Neural progenitor cell (in vitro differentiated cells): Measurements from ENCODE around the gene PIRT. TPM values are rescaled to one million over a fixed set of nuclear protein-coding genes. Genes with fewer than 3 reads are reported as not detected.

Experiments used
- DNase-seq: peaks from one replicate; pipeline ENCODE4 v3.0.0-alpha.2; 2016; ENCODE audit warnings: low spot score
- H2AFZ ChIP-seq: fragments of 200-600 bp; sonication (generic); replicated peaks from 2 replicates; pipeline ENCODE4 v1.6.1; 2016; ENCODE audit warnings: antibody characterized with exemption
- H3F3A ChIP-seq: fragments of 200-600 bp; sonication (generic); 2 replicates; pipeline ENCODE4 v1.6.1; 2016; ENCODE audit warnings: antibody characterized with exemption, low read depth
- H3K27ac ChIP-seq: fragments of 200-600 bp; sonication (generic); 2 replicates; pipeline ENCODE4 v1.5.1; 2016; ENCODE audit warnings: mild to moderate bottlenecking
- H3K27me3 ChIP-seq: fragments of 200-600 bp; sonication (generic); 2 replicates; pipeline ENCODE4 v1.6.1; 2016; ENCODE audit warnings: mild to moderate bottlenecking, moderate library complexity
- H3K36me3 ChIP-seq: fragments of 200-600 bp; sonication (generic); 2 replicates; pipeline ENCODE4 v1.5.1; 2016
- H3K4me1 ChIP-seq: fragments of 200-600 bp; sonication (generic); 2 replicates; pipeline ENCODE4 v1.6.1; 2016; ENCODE audit warnings: mixed run types
- H3K4me2 ChIP-seq: fragments of 200-600 bp; sonication (generic); 2 replicates; pipeline ENCODE4 v1.6.1; 2016
- H3K4me3 ChIP-seq: fragments of 200-600 bp; sonication (generic); 2 replicates; pipeline ENCODE4 v1.5.1; 2016
- H3K79me2 ChIP-seq: fragments of 200-600 bp; sonication (generic); 2 replicates; pipeline ENCODE4 v1.6.1; 2016; ENCODE audit warnings: low read depth
- H3K9ac ChIP-seq: fragments of 200-600 bp; sonication (generic); 2 replicates; pipeline ENCODE4 v1.6.1; 2016
- H3K9me3 ChIP-seq: fragments of 200-600 bp; sonication (generic); 2 replicates; pipeline ENCODE4 v1.5.1; 2016; ENCODE audit warnings: low read depth
- H4K20me1 ChIP-seq: fragments of 200-600 bp; sonication (generic); 2 replicates; pipeline ENCODE4 v1.6.1; 2016; ENCODE audit warnings: low read depth
- H3K27ac Mint-ChIP-seq: 3 replicates; pipeline ENCODE4 v1.8.0; 2021; ENCODE audit warnings: mixed read lengths
- H3K27me3 Mint-ChIP-seq: 2 replicates; pipeline ENCODE4 v1.8.0; 2022; ENCODE audit warnings: low read depth, mild to moderate bottlenecking, inconsistent platforms, moderate library complexity, mixed read lengths; ENCODE audit not compliant: insufficient read depth
- H3K36me3 Mint-ChIP-seq: 3 replicates; pipeline ENCODE4 v1.8.0; 2021; ENCODE audit warnings: mixed read lengths
- H3K4me1 Mint-ChIP-seq: 3 replicates; pipeline ENCODE4 v1.8.0; 2021; ENCODE audit warnings: mixed read lengths
- H3K4me3 Mint-ChIP-seq: 3 replicates; pipeline ENCODE4 v1.8.0; 2021; ENCODE audit warnings: mild to moderate bottlenecking, moderate library complexity, mixed read lengths
- H3K9me3 Mint-ChIP-seq: 3 replicates; pipeline ENCODE4 v1.8.0; 2020; ENCODE audit warnings: mixed read lengths
- EZH2 ChIP-seq: fragments of 200-600 bp; sonication (generic); IDR thresholded peaks from 2 replicates; pipeline ENCODE4 v1.6.1; 2017; ENCODE audit warnings: antibody characterized with exemption, mild to moderate bottlenecking, moderate library complexity
- EZH2phosphoT487 ChIP-seq: fragments of 200-600 bp; sonication (generic); IDR thresholded peaks from 2 replicates; pipeline ENCODE4 v1.6.1; 2017; ENCODE audit warnings: antibody characterized with exemption
- total RNA-seq: library from RNA; depleted of rRNA; stranded (reverse); fragments of >200 nt; gene quantifications from 2 replicates; pipeline ENCODE4 v1.2.3, GENCODE V29; 2015; ENCODE audit warnings: low replicate concordance
- TF ChIP-seq, protein P1 (sequence below): fragments of 200-600 bp; sonication (generic); IDR thresholded peaks from 2 replicates; pipeline ENCODE4 v1.5.1; 2017; ENCODE audit warnings: antibody characterized with exemption, mild to moderate bottlenecking

The PIRT gene
- total RNA-seq, 1 donor from 2014 or later: not detected

DNA sequence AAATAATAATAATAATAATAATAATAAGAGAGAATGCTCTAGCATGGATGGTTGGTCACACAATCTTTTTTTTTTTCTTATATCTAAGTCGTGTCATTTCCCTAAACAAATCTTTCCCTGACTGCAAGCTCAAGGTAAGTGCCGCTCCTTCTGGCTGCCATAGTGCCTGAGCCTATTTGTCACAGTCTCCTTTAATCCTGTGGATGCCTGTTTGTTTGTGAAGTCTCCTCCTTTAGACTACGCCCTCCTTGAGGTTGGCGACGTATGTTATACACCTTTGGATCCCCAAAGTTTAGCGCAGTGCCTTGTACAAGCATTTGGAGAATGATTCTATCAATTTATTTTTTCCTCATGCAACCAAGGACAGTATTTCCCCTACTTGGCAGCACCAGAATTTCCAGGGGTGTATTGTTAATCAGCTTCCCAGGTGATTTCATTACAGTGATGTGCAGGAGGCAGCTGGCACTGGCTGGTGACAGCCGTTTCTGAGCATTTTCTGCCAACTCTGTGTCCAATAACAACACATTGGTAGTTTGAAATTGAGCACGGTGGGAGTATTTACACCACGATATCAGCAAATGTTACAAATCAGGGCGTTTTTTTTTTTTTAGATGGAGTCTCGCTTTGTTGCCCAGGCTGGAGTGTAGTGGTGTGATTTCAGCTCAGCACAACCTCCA lies 60.6 kb downstream of the PIRT start:
- Histone ChIP-seq H3F3A (peaks cover 16% of the 10 kb centered on the region), H4K20me1 (peaks cover 12% of the 10 kb centered on the region), H3K9me3 (no peaks in the 10 kb centered on the region), H3K9ac (no peak overlapping the region), H3K36me3 (no peaks in the 10 kb centered on the region), H3K4me1 (peaks cover 12% of the 10 kb centered on the region), H3K27me3 (no peaks in the 10 kb centered on the region), H3K4me3 (no peak overlapping the region), H3K27ac (no peak overlapping the region), H3K4me2 (no peak overlapping the region), H3K79me2 (no peaks in the 10 kb centered on the region), H2AFZ (no peak overlapping the region)
- Mint-ChIP-seq H3K9me3 (peaks cover 23% of the 10 kb centered on the region), H3K4me3 (no peak overlapping the region), H3K27ac (no peak overlapping the region), H3K36me3 (no peaks in the 10 kb centered on the region), H3K4me1 (peaks cover 21% of the 10 kb centered on the region), H3K27me3 (peaks cover 20% of the 10 kb centered on the region)
- no peak for DNase-seq
- TF ChIP-seq, protein P1, sequence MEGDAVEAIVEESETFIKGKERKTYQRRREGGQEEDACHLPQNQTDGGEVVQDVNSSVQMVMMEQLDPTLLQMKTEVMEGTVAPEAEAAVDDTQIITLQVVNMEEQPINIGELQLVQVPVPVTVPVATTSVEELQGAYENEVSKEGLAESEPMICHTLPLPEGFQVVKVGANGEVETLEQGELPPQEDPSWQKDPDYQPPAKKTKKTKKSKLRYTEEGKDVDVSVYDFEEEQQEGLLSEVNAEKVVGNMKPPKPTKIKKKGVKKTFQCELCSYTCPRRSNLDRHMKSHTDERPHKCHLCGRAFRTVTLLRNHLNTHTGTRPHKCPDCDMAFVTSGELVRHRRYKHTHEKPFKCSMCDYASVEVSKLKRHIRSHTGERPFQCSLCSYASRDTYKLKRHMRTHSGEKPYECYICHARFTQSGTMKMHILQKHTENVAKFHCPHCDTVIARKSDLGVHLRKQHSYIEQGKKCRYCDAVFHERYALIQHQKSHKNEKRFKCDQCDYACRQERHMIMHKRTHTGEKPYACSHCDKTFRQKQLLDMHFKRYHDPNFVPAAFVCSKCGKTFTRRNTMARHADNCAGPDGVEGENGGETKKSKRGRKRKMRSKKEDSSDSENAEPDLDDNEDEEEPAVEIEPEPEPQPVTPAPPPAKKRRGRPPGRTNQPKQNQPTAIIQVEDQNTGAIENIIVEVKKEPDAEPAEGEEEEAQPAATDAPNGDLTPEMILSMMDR: no peak
- no peak for TF ChIP-seq EZH2

DNA sequence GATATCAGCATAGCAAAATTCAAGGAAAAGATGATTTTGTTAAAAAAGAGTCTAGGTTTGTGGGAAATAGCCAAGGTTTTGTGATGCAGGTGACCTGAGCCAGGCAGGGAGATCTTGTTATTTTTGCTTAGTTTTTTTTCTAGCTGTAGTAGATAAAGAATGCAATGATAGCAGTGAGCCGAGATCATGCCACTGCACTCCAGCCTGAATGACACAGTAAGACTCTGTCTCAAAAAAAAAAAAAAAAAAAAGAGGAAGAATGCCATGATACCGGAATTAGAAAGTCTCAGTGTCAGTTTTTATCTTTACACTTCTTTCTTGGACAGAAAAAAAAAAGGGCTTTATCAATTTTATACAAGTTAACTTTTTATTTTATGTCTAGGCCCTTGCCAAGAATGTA lies 61.5 kb downstream of the PIRT start:
- Mint-ChIP-seq H3K27ac (no peak overlapping the region), H3K36me3 (no peaks in the 10 kb centered on the region), H3K27me3 (peaks cover 25% of the 10 kb centered on the region), H3K4me3 (no peak overlapping the region), H3K4me1 (peaks cover 26% of the 10 kb centered on the region), H3K9me3 (peaks cover 28% of the 10 kb centered on the region)
- no peaks in the 10 kb centered on the region for H3K9me3 ChIP-seq
- DNase-seq: no peak
- H3K4me1 ChIP-seq: peaks cover 12% of the 10 kb centered on the region
- no peak overlapping the region for H2AFZ ChIP-seq
- no peaks in the 10 kb centered on the region for H3K79me2 ChIP-seq
- TF ChIP-seq EZH2phosphoT487: no peak
- no peak overlapping the region for H3K4me3 ChIP-seq
- H3K27ac ChIP-seq: no peak overlapping the region
- peaks cover 19% of the 10 kb centered on the region for H3F3A ChIP-seq
- no peaks in the 10 kb centered on the region for H3K36me3 ChIP-seq
- peaks cover 12% of the 10 kb centered on the region for H4K20me1 ChIP-seq
- no peaks in the 10 kb centered on the region for H3K27me3 ChIP-seq
- H3K9ac ChIP-seq: no peak overlapping the region
- H3K4me2 ChIP-seq: no peak overlapping the region

DNA sequence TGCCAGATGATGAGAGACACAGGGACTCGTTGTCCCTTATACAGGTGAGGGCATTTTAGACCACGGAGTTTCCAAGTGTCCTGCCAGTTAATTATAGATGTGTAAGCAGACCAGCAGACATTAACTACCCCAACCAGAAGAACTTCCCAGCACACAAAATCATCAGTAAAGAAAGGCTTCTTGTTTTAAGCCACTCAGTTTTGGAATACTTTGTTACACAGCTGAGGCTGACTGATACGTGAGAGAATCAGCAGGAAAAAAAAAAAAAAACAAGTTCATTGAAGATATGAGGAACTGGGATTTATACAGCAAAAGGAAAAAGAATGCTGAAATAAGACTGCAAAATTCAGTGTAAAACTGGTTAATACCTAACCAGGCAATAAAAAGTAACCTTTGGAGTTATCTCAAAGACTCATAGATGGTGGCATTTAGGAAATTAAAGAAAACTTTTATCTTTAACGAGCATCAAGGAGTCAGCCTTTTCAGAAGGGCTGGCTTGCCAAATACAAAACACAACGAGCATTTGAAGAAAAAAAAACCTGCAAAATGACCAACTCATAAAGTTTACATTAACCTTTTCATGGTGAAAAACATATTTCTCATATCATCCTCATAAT lies 62.0 kb downstream of the PIRT start:
- peaks cover 12% of the 10 kb centered on the region for H3K4me1 ChIP-seq
- Mint-ChIP-seq H3K9me3 (peaks cover 33% of the 10 kb centered on the region), H3K4me1 (peaks cover 29% of the 10 kb centered on the region), H3K4me3 (peak overlapping the region; percentile 13), H3K27ac (no peak overlapping the region), H3K36me3 (peaks cover 1% of the 10 kb centered on the region), H3K27me3 (peaks cover 31% of the 10 kb centered on the region)
- H4K20me1 ChIP-seq: peaks cover 12% of the 10 kb centered on the region
- H3K36me3 ChIP-seq: no peaks in the 10 kb centered on the region
- H3K27ac ChIP-seq: no peak overlapping the region
- no peak for DNase-seq
- TF ChIP-seq EZH2 (no peak), EZH2phosphoT487 (no peak)
- TF ChIP-seq, protein P1: no peak
- no peak overlapping the region for H3K4me2 ChIP-seq
- H3K4me3 ChIP-seq: no peak overlapping the region
- H3K9ac ChIP-seq: no peak overlapping the region
- no peak overlapping the region for H2AFZ ChIP-seq
- H3K9me3 ChIP-seq: no peaks in the 10 kb centered on the region
- peaks cover 19% of the 10 kb centered on the region for H3F3A ChIP-seq
- no peaks in the 10 kb centered on the region for H3K27me3 ChIP-seq
- no peaks in the 10 kb centered on the region for H3K79me2 ChIP-seq

DNA sequence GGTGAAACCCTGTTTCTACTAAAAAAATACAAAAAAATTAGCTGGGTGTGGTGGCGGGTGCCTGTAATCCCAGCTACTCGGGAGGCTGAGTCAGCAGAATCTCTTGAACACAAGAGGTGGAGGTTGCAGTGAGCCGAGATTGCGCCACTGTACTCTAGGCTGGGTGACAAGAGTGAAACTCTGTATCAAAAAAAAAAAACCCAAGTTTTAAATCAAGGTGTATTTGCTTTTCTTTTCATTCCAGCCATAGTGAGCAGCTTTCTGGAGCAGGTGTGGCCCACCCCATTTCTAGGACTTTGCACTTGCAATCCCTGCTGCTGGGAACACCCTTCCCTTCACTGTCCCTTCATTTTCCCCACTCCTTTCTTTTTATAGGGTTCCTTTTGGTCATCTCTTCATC lies 62.8 kb downstream of the PIRT start:
- Histone ChIP-seq H3K4me2 (no peak overlapping the region), H3K79me2 (no peaks in the 10 kb centered on the region), H3K4me3 (no peak overlapping the region), H3F3A (peaks cover 19% of the 10 kb centered on the region), H3K27ac (no peak overlapping the region), H3K9ac (no peak overlapping the region), H3K36me3 (no peaks in the 10 kb centered on the region), H3K27me3 (no peaks in the 10 kb centered on the region), H2AFZ (no peak overlapping the region), H4K20me1 (peaks cover 12% of the 10 kb centered on the region), H3K9me3 (no peaks in the 10 kb centered on the region), H3K4me1 (peaks cover 12% of the 10 kb centered on the region)
- TF ChIP-seq EZH2phosphoT487 (no peak), EZH2 (no peak)
- TF ChIP-seq, protein P1: no peak
- DNase-seq: no peak
- Mint-ChIP-seq H3K9me3 (peaks cover 37% of the 10 kb centered on the region), H3K27ac (no peak overlapping the region), H3K4me1 (peaks cover 31% of the 10 kb centered on the region), H3K27me3 (peaks cover 33% of the 10 kb centered on the region), H3K36me3 (peaks cover 4% of the 10 kb centered on the region), H3K4me3 (peak overlapping the region; percentile 8)
